Small intestine (tissue), 7 donors: ENCODE results near the gene AHDC1. TPM values are rescaled to one million over a fixed set of nuclear protein-coding genes. Genes with fewer than 3 reads are reported as not detected.
A peak's percentile ranks its signal among the peaks of the same experiment; 100 is the strongest.

Experiments
- DNase-seq, 2 donors: peaks; one replicate each; pipeline versions ENCODE4 v3.0.0 to v3.0.0-alpha.2; 2013
- FAIRE-seq: peaks from 2 replicates; lab custom pipeline; 2012; peaks lifted over from hg19 to GRCh38; lab: Jason Lieb, UNC
- H3K27ac ChIP-seq, 3 donors: one replicate each; pipeline ENCODE4 v1.5.1; 2013; ENCODE audit warnings: low read length in 2 of 3, mild to moderate bottlenecking in 2 of 3, control low read depth in 1 of 3, inconsistent platforms in 1 of 3, low read depth in 1 of 3, moderate library complexity in 1 of 3
- H3K27me3 ChIP-seq, 3 donors: one replicate each; pipeline ENCODE4 v1.6.1; 2013; ENCODE audit warnings: low read length in 3 of 3, inconsistent platforms in 1 of 3; ENCODE audit not compliant: control insufficient read depth in 3 of 3, insufficient read depth in 3 of 3
- H3K36me3 ChIP-seq, 3 donors: one replicate each; pipeline ENCODE4 v1.6.1; 2013; ENCODE audit warnings: low read length in 3 of 3, inconsistent platforms in 1 of 3, low read depth in 1 of 3, mild to moderate bottlenecking in 1 of 3, moderate library complexity in 1 of 3; ENCODE audit not compliant: control insufficient read depth in 3 of 3, insufficient read depth in 2 of 3
- H3K4me1 ChIP-seq, 3 donors: one replicate each; pipeline ENCODE4 v1.6.1; 2013; ENCODE audit warnings: low read length in 2 of 3, inconsistent platforms in 1 of 3, low read depth in 1 of 3, mild to moderate bottlenecking in 1 of 3, moderate library complexity in 1 of 3; ENCODE audit not compliant: control insufficient read depth in 3 of 3, insufficient read depth in 2 of 3
- H3K4me3 ChIP-seq, 3 donors: one replicate each; pipeline ENCODE4 v1.5.1; 2013; ENCODE audit warnings: low read length in 3 of 3, control low read depth in 1 of 3, inconsistent platforms in 1 of 3, low read depth in 1 of 3, mild to moderate bottlenecking in 1 of 3, moderate library complexity in 1 of 3
- H3K9me3 ChIP-seq, 2 donors: one replicate each; pipeline ENCODE4 v1.6.1; 2013; ENCODE audit warnings: low read depth in 1 of 2, low read length in 1 of 2; ENCODE audit not compliant: control insufficient read depth in 2 of 2, insufficient read depth in 1 of 2
- WGBS, 3 donors: extraction: QIAGEN DNeasy Blood & Tissue Kit; methylation state at CpG; one replicate each; pipeline ENCODE4 v1.1.7; 2013; 5-methylcytosine and 5-hydroxymethylcytosine counted together
- polyA plus RNA-seq, 4 donors: library from polyadenylated mRNA; stranded (reverse) in 3 of 4; unstranded in 1 of 4; fragments of 200-250 nt in 3 of 4; fragments of 120-200 nt in 1 of 4; gene quantifications; one replicate each; pipeline versions ENCODE4 v1.2.1 to v1.2.3, GENCODE V29; 2013
- donor health status: healthy with polysubstance abuse.
- donor health status: control.
- donor health status: control.
- donor health status: Bipolar disorder and iron deficiency.
- donor health status: healthy.

The AHDC1 gene
- polyA plus RNA-seq, 4 donors, result 3.5 to 17.4 (median 6.9) TPM

DNA sequence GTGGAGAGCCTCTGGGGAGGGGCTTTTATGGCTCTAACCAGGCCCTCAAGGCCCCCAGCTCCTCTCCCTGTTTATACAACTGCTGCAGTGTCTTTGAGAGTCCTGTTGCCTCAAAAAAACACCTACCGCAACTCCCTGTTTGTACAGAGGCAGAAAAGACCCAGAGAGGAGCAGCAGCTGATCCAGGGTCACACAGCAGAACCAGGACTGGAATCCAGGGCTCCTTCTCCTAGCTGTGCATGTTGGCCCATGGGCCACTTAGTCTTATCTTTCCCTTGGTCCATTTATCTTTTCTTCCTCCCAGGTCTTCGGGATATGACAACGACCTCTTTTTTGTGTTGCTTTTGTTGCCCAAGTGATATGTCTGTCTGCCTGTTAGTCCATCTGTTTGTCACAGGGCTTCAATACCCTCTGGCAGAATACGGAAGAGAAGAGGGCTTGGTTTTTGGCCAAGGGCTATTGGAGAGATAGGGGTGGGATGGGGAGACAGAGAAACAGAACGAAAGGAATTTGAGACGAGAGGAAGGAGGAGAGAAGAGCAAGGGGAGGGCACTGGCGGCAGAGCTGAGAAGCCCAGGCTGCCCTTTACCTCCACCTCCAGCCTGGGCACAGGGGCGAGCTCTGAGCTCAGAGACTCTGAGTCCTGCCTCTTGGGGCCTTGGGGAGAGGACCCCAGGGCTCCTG lies 80.5 kb downstream of the AHDC1 start:
- FAIRE-seq, result no peak
- WGBS, 3 donors, result 52 to 74% (median 73%) methylated on average over 8 of the region's 8 CpGs
- H3K27ac ChIP-seq, result peak overlapping the region in 2 of 3 donors; percentile 18 to 98

DNA sequence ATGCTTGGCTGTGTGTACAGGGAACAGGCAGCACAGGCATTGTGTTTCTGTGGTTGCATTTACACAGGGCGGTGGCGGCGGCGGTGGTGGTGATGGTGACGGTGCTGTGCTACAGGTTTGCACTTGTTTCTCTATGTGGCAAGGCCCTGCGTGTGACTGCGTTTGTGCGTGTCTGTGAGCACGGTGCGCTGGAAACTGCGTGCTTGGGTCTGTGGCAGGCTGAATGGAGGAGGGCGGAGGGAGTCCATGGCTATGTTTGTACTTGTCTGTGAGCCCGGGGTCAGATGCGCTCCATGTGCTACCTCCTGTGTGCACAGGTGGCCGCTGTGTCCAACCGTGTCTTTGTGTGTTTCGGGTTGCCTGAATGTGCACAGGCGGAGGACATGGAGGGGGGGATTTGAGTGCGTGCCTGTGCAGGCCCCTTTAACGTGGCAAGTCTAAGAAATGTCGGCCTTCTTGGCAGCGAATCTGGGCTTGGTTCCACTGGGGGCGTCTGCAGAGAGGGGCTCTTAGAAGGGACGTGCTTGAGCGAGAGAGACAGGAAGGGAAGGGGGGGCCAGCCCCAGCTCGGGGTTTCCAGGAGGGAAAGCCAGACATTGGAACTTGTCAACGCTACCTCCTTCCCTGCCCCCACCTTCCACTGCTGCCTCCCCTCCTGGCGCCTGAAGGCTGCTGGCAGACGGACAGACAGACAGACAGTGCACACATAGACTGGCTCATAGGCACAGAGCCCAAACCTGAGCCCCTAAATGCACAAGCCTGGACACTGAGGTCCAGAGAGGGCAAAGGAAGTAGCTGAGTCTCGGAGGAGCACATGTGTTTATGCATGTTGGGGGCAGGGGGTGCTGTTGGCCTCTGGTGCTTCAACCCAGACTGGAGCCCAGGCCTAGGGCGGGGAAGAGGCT lies 81.3 kb downstream of the AHDC1 start:
- Histone ChIP-seq H3K4me1 (peaks cover 4 to 98% (median 7%) of the 10 kb centered on the region in 3 donors), H3K27me3 (no peaks in the 10 kb centered on the region), H3K36me3 (no peaks in the 10 kb centered on the region), H3K4me3 (peak overlapping the region in 1 of 3 donors; percentile 3), H3K27ac (peak overlapping the region in 2 of 3 donors; percentile 18 to 98), H3K9me3 (no peaks in the 10 kb centered on the region)
- DNase-seq, result peak in 1 of 2 donors; percentile 65
- 53 to 81% (median 63%) methylated on average over 30 to 31 of the region's 31 CpGs for WGBS, 3 donors
- no peak for FAIRE-seq

More for the DNA sequence above, 80.5 kb downstream of the AHDC1 start:
- Histone ChIP-seq H3K9me3 (no peaks in the 10 kb centered on the region), H3K36me3 (no peaks in the 10 kb centered on the region), H3K27me3 (no peaks in the 10 kb centered on the region), H3K4me3 (no peak overlapping the region), H3K4me1 (peaks cover 4 to 95% (median 7%) of the 10 kb centered on the region in 3 donors)
- DNase-seq, result no peak

DNA sequence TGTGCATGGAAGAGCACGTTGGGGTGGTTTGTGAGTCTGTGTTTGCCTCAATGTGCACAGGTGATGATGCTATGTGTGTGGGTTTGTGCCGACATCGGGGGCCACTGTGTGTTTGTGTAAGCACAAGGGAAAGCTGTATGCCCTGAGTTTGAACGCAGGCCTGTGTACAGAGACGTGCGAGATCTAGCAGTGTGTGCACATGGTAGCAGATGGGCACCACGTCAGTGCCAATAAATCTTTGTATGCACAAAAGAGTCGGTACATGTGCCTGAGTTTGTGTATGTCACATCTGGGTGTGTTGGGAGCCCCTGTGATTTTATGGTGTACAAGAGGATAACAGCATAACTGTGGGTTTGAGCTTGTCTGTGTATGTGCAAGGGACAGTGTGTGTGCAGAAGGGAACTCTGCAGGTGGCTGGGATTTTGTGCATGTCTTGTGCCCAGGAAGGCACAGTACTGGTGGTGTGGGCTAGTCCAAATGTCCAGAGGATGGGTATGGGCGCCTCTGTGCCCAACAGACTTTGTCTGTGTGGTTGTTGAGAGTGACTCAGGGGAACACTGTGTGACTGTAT lies 82.0 kb downstream of the AHDC1 start:
- 45 to 62% (median 58%) methylated on average over 9 of the region's 9 CpGs for WGBS, 3 donors
- Histone ChIP-seq H3K36me3 (no peaks in the 10 kb centered on the region), H3K9me3 (no peaks in the 10 kb centered on the region), H3K27ac (peak overlapping the region in 1 of 3 donors; percentile 98), H3K4me3 (no peak overlapping the region), H3K4me1 (peaks cover 4 to 98% (median 4%) of the 10 kb centered on the region in 3 donors), H3K27me3 (no peaks in the 10 kb centered on the region)
- no peak for DNase-seq
- FAIRE-seq, result no peak

DNA sequence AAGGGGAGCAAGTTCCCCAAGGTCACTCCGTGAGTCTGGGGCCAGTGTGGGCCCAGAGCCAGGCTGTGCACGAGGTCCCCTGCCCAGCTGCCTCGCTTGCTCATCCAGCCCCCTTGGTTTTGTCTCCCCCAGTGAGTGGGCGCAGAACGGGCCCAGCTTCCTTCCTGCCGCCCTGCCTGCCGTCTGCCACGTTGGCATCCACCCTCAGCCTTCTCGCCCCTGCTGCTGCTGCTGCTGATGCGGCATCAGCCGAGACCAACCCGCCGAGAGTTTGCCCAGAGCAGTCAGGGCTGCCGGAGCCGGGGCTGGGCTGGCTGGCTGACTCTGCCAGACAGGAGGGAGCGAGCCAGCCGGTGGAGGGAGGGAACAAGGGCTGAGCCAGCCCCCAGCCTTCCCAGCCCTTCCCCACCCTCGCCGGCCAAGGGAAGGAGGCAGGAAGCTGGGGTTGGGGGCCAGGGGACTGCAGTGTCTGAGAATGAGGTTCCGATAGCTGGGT lies 82.6 kb downstream of the AHDC1 start:
- Histone ChIP-seq H3K27me3 (no peaks in the 10 kb centered on the region), H3K27ac (peak overlapping the region in 2 of 3 donors; percentile 35 to 98)

DNA sequence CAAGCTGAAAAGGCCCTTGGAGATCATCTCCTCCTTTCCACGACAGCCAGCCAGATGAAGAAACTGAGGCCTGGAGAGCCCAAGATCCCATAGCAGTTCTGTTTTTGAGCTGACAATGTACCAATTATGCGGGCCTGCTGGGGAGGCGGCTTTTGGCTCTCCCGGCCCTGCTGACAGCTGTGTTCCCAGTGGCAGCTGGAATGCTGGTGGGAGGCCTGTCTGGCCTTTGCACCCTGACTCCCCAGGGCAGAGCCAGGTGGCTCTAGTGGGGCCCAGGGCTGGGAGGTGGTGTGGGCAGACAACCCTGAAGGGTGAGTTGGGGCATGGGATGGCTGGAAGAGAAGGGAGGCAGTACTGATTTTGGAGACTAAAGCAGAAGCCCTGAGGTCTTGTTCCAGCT lies 83.3 kb downstream of the AHDC1 start:
- peak overlapping the region; percentile 3 to 98 (median 70) for H3K27ac ChIP-seq

More for the DNA sequence above, 82.6 kb downstream of the AHDC1 start:
- Histone ChIP-seq H3K4me3 (no peak overlapping the region), H3K4me1 (peaks cover 4 to 93% (median 4%) of the 10 kb centered on the region in 3 donors), H3K36me3 (no peaks in the 10 kb centered on the region), H3K9me3 (no peaks in the 10 kb centered on the region)
- WGBS, 3 donors, result 22 to 26% (median 24%) methylated on average over 17 to 20 of the region's 20 CpGs
- FAIRE-seq (no peak), DNase-seq (no peak)

DNA sequence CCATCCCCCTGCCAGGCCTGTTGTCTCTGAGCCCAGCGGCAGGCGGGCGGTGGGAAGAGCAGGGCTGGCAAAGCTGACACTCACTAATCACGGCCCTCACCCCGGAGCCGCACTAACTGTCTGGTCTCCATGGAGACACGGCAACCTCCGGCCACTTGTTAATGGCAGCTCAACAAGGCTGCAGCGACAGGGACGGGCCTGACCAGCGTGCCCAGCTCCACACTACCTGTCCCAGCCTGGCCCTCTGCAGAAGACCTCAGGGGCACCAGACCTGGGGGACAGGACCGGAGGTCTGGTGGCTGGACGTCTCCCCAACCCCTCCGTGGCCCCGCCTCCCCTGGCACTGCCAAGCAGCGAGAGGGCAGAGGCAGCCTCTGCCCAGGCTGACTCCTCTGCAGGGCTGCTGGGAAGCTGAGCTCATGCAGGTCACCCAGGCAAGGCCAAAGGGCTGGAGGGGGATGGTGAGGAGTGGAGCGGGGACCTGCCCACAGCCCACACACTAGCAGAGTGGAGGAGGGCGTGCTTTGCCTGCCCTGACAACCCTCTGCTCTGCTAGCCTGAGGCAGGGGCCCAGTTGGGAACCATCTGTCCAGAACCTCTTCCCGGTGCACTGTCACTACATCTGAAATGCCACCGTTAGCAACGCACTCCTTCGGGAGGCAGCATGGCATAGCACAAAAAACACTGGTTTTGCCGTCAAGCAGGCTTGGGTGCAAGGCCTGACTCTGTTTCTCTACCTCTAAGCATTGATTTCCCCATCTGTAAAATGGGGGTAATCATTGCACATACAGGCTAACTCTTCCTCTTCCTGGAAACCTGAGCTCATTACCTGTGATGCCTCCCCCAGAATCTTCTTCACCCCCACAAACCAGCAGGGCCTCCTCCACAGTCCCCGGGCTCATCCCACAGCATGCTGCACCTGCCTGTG lies 84.3 kb downstream of the AHDC1 start:
- H3K27me3 ChIP-seq, result no peaks in the 10 kb centered on the region
- H3K4me1 ChIP-seq, result peaks cover 4 to 82% (median 4%) of the 10 kb centered on the region in 3 donors
- DNase-seq, result peak; percentile 62 to 80
- H3K36me3 ChIP-seq, result no peaks in the 10 kb centered on the region
- no peaks in the 10 kb centered on the region for H3K9me3 ChIP-seq
- no peak for FAIRE-seq
- peak overlapping the region; percentile 70 to 98 (median 90) for H3K27ac ChIP-seq
- peak overlapping the region in 1 of 3 donors; percentile 29 for H3K4me3 ChIP-seq
- 31 to 58% (median 48%) methylated on average over 21 to 24 of the region's 24 CpGs for WGBS, 3 donors

More for the DNA sequence above, 83.3 kb downstream of the AHDC1 start:
- DNase-seq (peak; percentile 69 to 74), FAIRE-seq (no peak)
- H3K4me3 ChIP-seq, result no peak overlapping the region
- no peaks in the 10 kb centered on the region for H3K36me3 ChIP-seq
- 28 to 51% (median 34%) methylated on average over 4 of the region's 4 CpGs for WGBS, 3 donors
- H3K9me3 ChIP-seq, result no peaks in the 10 kb centered on the region
- H3K4me1 ChIP-seq, result peaks cover 4 to 92% (median 4%) of the 10 kb centered on the region in 3 donors
- H3K27me3 ChIP-seq, result no peaks in the 10 kb centered on the region

DNA sequence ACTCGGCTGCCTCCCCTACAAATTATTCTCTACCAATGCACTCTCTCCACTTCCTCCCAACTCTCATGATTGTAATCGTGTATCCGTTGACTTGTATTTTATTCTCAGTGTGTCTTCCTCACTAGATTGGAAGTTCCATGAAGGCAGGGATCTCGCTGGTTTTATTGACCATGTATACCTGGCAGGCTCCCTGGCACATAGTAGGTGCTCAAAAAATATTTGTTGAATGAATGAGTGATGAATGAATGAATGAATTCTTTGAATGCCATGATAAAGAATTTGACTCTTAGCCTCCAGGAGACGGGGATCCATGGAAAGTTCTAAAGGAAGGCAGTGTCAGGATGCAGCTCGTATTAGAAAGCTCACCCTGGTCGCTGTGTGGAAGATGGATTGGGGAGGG lies 85.1 kb downstream of the AHDC1 start:
- Histone ChIP-seq H3K27ac (peak overlapping the region; percentile 70 to 98 (median 90)), H3K4me3 (peak overlapping the region in 1 of 3 donors; percentile 29), H3K4me1 (peaks cover 4 to 78% (median 4%) of the 10 kb centered on the region in 3 donors), H3K27me3 (no peaks in the 10 kb centered on the region), H3K36me3 (no peaks in the 10 kb centered on the region), H3K9me3 (no peaks in the 10 kb centered on the region)
- DNase-seq (no peak), FAIRE-seq (no peak)
- WGBS, 3 donors, result 56 to 74% (median 63%) methylated on average over 7 of the region's 7 CpGs
